ENCODE data around the gene HMCN2. TPM values are rescaled to one million over a fixed set of nuclear protein-coding genes. Genes with fewer than 3 reads are reported as not detected.

The HMCN2 gene
- polyA plus RNA-seq, 1 of the 3 experiments (the other 2 are of a cell fraction) = 0.15 TPM

- TF ChIP-seq SIN3A (IDR thresholded peaks at IDR 0.05; ENCODE audit: borderline replicate concordance, low read depth, low read length) (no peak), NRF1 (IDR thresholded peaks at IDR 0.05; ENCODE audit: low read depth, low read length) (no peak)
Measured at GRCh38 chr9:130462685-130463540, 197.4 kb downstream of the HMCN2 start (continued).

- H3K27me3 ChIP-seq (ENCODE audit: insufficient read depth) = no peaks in the 10 kb centered on the region
- no peak overlapping the region for H3K4me3 ChIP-seq (ENCODE audit: low read depth in 2 of 2, low read length in 1 of 2)
- H3F3A ChIP-seq (replicated peaks; ENCODE audit: insufficient read depth) = no peaks in the 10 kb centered on the region
- no peak overlapping the region for H3K9ac ChIP-seq
- H3K9me2 ChIP-seq = no peaks in the 10 kb centered on the region
- H3K27ac ChIP-seq (ENCODE audit: low read depth in 2 of 2, low read length in 1 of 2) = no peak overlapping the region
- TF ChIP-seq CTCF (IDR thresholded peaks at IDR 0.05) (no peak), PBX3 (IDR thresholded peaks at IDR 0.05) (no peak), FOSL2 (IDR thresholded peaks at IDR 0.05; ENCODE audit: borderline replicate concordance, low read depth) (no peak), NFIC (IDR thresholded peaks at IDR 0.05; ENCODE audit: borderline replicate concordance) (no peak), EZH2phosphoT487 (IDR thresholded peaks at IDR 0.05; ENCODE audit: borderline replicate concordance, low read depth) (no peak), FOXM1 (IDR thresholded peaks at IDR 0.05; ENCODE audit: low read depth) (no peak), RFX5 (IDR thresholded peaks at IDR 0.05; ENCODE audit: low read length) (no peak), EP300 (IDR thresholded peaks at IDR 0.05; ENCODE audit: borderline replicate concordance in 1 of 2, low read depth in 1 of 2, low read length in 1 of 2) (no peak), ELF1 (IDR thresholded peaks at IDR 0.05) (no peak), SIN3A (IDR thresholded peaks at IDR 0.05; ENCODE audit: borderline replicate concordance, low read depth, low read length) (no peak), YY1 (IDR thresholded peaks at IDR 0.05; ENCODE audit: low read depth) (no peak), IRF3 (IDR thresholded peaks at IDR 0.05; ENCODE audit: low read depth, low read length) (no peak)
- no peak overlapping the region for H2AFZ ChIP-seq (ENCODE audit: low read depth)
- H3K4me1 ChIP-seq (ENCODE audit: control insufficient read depth in 1 of 2, insufficient read depth in 2 of 2, low read depth in 1 of 2, low read length in 1 of 2) = peaks cover 0 to 5% of the 10 kb centered on the region in 2 experiments; a peak in 1 of 4 replicates
- WGBS (ENCODE audit: low lambda C conversion rate) = 64% methylated on average over 17 of the region's 22 CpGs
- H3K9me3 ChIP-seq = no peaks in the 10 kb centered on the region
- H3K79me2 ChIP-seq (ENCODE audit: insufficient read depth) = no peaks in the 10 kb centered on the region
- H3K36me3 ChIP-seq (replicated peaks in 1 of 2; ENCODE audit: control insufficient read depth in 1 of 2, insufficient read depth in 2 of 2, low read length in 1 of 2) = no peaks in the 10 kb centered on the region
- no peaks in the 10 kb centered on the region for H4K20me1 ChIP-seq (ENCODE audit: insufficient read depth)
- DNase-seq = no peak
- no peak overlapping the region for H3K4me2 ChIP-seq
- POLR2A ChIA-PET = no interaction called here
- CTCF ChIA-PET = interaction anchor here (1.1 to 28.4 kb wide), 4 partner anchors 32 to 237 kb away, joined by 3 to 520 read pairs (median 4); no protein-coding TSS in a partner anchor
Measured at GRCh38 chr9:130463763-130464745, 198.5 kb downstream of the HMCN2 start.
